ENCODE measurements around the gene MYCL.

- TF ChIP-seq POLR2AphosphoS5 (IDR thresholded peaks at IDR 0.05; ENCODE audit: low read depth, low read length): no peak
- no peak for TF ChIP-seq REST (IDR thresholded peaks at IDR 0.05; ENCODE audit: insufficient read depth in 1 of 2, low read depth in 2 of 2, low read length in 2 of 2)
- no peak for TF ChIP-seq TAF1 (IDR thresholded peaks at IDR 0.05; ENCODE audit: borderline replicate concordance, insufficient read depth, low read length)
Observed at GRCh38 chr1:39917825-39918224, 16.1 kb upstream of the MYCL start.
